ENCODE results near the gene MAST1. TPM values are rescaled to one million over a fixed set of nuclear protein-coding genes. Genes with fewer than 3 reads are reported as not detected.
A peak's percentile ranks its signal among the peaks of the same experiment; 100 is the strongest.

The MAST1 gene
- polyA plus RNA-seq, 2 of the 4 experiments (the other 2 are of a cell fraction), result 1.4 to 2.2 TPM

- ChIA-PET POLR2A (interaction anchor here (0.9 kb wide), 1 partner anchor 9 kb away, joined by 5 read pairs; no protein-coding TSS in a partner anchor), CTCF (interaction anchor here (6.0 kb wide), 1 partner anchor 26 kb away, joined by 31 read pairs; no protein-coding TSS in a partner anchor)
- Histone ChIP-seq H3K4me2 (no peak overlapping the region), H3K4me1 (no peaks in the 10 kb centered on the region), H3K9me3 (no peaks in the 10 kb centered on the region), H3K27ac (no peak overlapping the region), H3K4me3 (no peak overlapping the region)
- FAIRE-seq, result no peak
- TF ChIP-seq SMC3 (IDR thresholded peaks at IDR 0.05) (no peak), BCL3 (IDR thresholded peaks at IDR 0.05) (no peak), SREBF2 (IDR thresholded peaks at IDR 0.05) (no peak), E2F6 (IDR thresholded peaks at IDR 0.05; ENCODE audit: borderline replicate concordance, low read depth) (no peak), JUN (IDR thresholded peaks at IDR 0.05) (no peak)
- peak; percentile 58 to 69; a peak in 3 of 6 replicates for ATAC-seq
- DNase-seq (ENCODE audit: low read depth in 1 of 2, low spot score in 1 of 2), result peak in 1 of 2 experiments; percentile 64
- 94% methylated on average over 51 of the region's 70 CpGs for WGBS (ENCODE audit: missing lambda C conversion rate)
These were observed 34.9 kb downstream of the MAST1 start for GRCh38 chr19:12872941-12873890.

- Histone ChIP-seq H3K4me1 (no peaks in the 10 kb centered on the region), H3K9me3 (no peaks in the 10 kb centered on the region), H3K4me2 (no peak overlapping the region), H3K4me3 (no peak overlapping the region), H3K27ac (no peak overlapping the region)
- CTCF ChIA-PET, result interaction anchor here (0.7 to 6.0 kb wide), 3 partner anchors 9 to 114 kb away, joined by 3 to 31 read pairs (median 3); no protein-coding TSS in a partner anchor
- FAIRE-seq (no peak), ATAC-seq (no peak), DNase-seq (ENCODE audit: low read depth in 1 of 2, low spot score in 1 of 2) (no peak)
- 97% methylated on average over 55 of the region's 86 CpGs for WGBS (ENCODE audit: missing lambda C conversion rate)
- POLR2A ChIA-PET, result no interaction called here
- TF ChIP-seq ATOH8 (CRISPR knock-in tag; IDR thresholded peaks at IDR 0.05; ENCODE audit: low read depth), result no peak
- no peak for TF ChIP-seq SREBF2 (IDR thresholded peaks at IDR 0.05)
- TF ChIP-seq RNF2 (IDR thresholded peaks at IDR 0.05; ENCODE audit: borderline replicate concordance, low read depth), result no peak
These were observed 35.8 kb downstream of the MAST1 start for GRCh38 chr19:12873891-12874745.

- Histone ChIP-seq H3K4me3 (no peak overlapping the region), H3K9me3 (no peaks in the 10 kb centered on the region), H3K4me2 (no peak overlapping the region), H3K4me1 (no peaks in the 10 kb centered on the region), H3K27ac (no peak overlapping the region)
- TF ChIP-seq POLR2A (IDR thresholded peaks at IDR 0.05; ENCODE audit: low read length) (no peak), SREBF2 (IDR thresholded peaks at IDR 0.05) (no peak), PBX3 (IDR thresholded peaks at IDR 0.05) (no peak), HMGXB4 (CRISPR knock-in tag; IDR thresholded peaks at IDR 0.05; ENCODE audit: borderline replicate concordance) (no peak), ZSCAN20 (CRISPR knock-in tag; IDR thresholded peaks at IDR 0.05) (no peak), ELK1 (IDR thresholded peaks at IDR 0.05; ENCODE audit: low read depth, low read length) (no peak), RARB (CRISPR knock-in tag; IDR thresholded peaks at IDR 0.05) (no peak), NR3C1 (IDR thresholded peaks at IDR 0.05) (no peak), CBX8 (IDR thresholded peaks at IDR 0.05) (no peak), GATA3 (IDR thresholded peaks at IDR 0.05; ENCODE audit: borderline replicate concordance) (no peak), CBX2 (IDR thresholded peaks at IDR 0.05; ENCODE audit: borderline replicate concordance, low read depth) (no peak), SMC3 (IDR thresholded peaks at IDR 0.05) (no peak), JUNB (IDR thresholded peaks at IDR 0.05) (no peak), RNF2 (IDR thresholded peaks at IDR 0.05; ENCODE audit: borderline replicate concordance, low read depth) (no peak), MYC (IDR thresholded peaks at IDR 0.05; ENCODE audit: borderline replicate concordance, low read length) (no peak), RAD21 (conservative IDR thresholded peaks at IDR 0.05 in 1 of 2, IDR thresholded peaks at IDR 0.05 in 1 of 2) (no peak), CHD2 (IDR thresholded peaks at IDR 0.05; ENCODE audit: low read length, partially characterized antibody) (no peak), ZFP36 (IDR thresholded peaks at IDR 0.05; ENCODE audit: borderline replicate concordance, partially characterized antibody) (no peak), TP53 (CRISPR knock-in tag; IDR thresholded peaks at IDR 0.05) (no peak)
- DNase-seq (ENCODE audit: low read depth in 1 of 2, low spot score in 1 of 2) (no peak), FAIRE-seq (no peak), ATAC-seq (no peak)
- WGBS (ENCODE audit: missing lambda C conversion rate), result 89% methylated on average over 6 of the region's 6 CpGs
- ChIA-PET POLR2A (no interaction called here), CTCF (interaction anchor here (0.7 to 6.0 kb wide), 4 partner anchors 10 to 115 kb away, joined by 3 to 31 read pairs (median 4); no protein-coding TSS in a partner anchor)
These were observed 36.8 kb downstream of the MAST1 start for GRCh38 chr19:12875086-12875485.

Data from A549 (cell line).